ENCODE results near the gene FBXO33.

FBXO33 gene

GRCh38 chr14:39430762-39431415 lies 1.3 kb downstream of the FBXO33 start:
- DNase-seq: no peak

GRCh38 chr14:39428118-39428517 lies 4.1 kb downstream of the FBXO33 start:
- no peak for DNase-seq

GRCh38 chr14:39426605-39427004 lies 5.6 kb downstream of the FBXO33 start:
- peak; percentile 17 for DNase-seq

GRCh38 chr14:39425947-39426346 lies 6.3 kb downstream of the FBXO33 start:
- no peak for DNase-seq

- DNase-seq: no peak
Observed at GRCh38 chr14:39423793-39424192, 8.4 kb downstream of the FBXO33 start.

- DNase-seq: no peak
Observed at GRCh38 chr14:39422243-39422642, 10.0 kb downstream of the FBXO33 start.

GRCh38 chr14:39419272-39419671 lies 13.0 kb downstream of the FBXO33 start:
- no peak for DNase-seq

GRCh38 chr14:39417014-39417413 lies 15.2 kb downstream of the FBXO33 start:
- DNase-seq: no peak

GRCh38 chr14:39416072-39416471 lies 16.2 kb downstream of the FBXO33 start:
- DNase-seq: no peak

- DNase-seq: no peak
Observed at GRCh38 chr14:39406560-39406959, 25.7 kb downstream of the FBXO33 start.

- DNase-seq: no peak
Observed at GRCh38 chr14:39398382-39398781, 33.9 kb downstream of the FBXO33 start.

- no peak for DNase-seq
Observed at GRCh38 chr14:39396448-39396847, 35.8 kb downstream of the FBXO33 start.

- DNase-seq: no peak
Observed at GRCh38 chr14:39395555-39396254, 36.5 kb downstream of the FBXO33 start.

GRCh38 chr14:39393289-39393688 lies 38.9 kb downstream of the FBXO33 start:
- DNase-seq: no peak

GRCh38 chr14:39384177-39384576 lies 48.1 kb downstream of the FBXO33 start:
- DNase-seq: no peak

- DNase-seq: no peak
Observed at GRCh38 chr14:39383741-39384140, 48.5 kb downstream of the FBXO33 start.

GRCh38 chr14:39383026-39383660 lies 49.1 kb downstream of the FBXO33 start:
- DNase-seq: peak; percentile 34

GRCh38 chr14:39382463-39382862 lies 49.8 kb downstream of the FBXO33 start:
- DNase-seq: no peak

GRCh38 chr14:39381366-39381765 lies 50.9 kb downstream of the FBXO33 start:
- DNase-seq: no peak

- DNase-seq: no peak
Observed at GRCh38 chr14:39376667-39377403, 55.4 kb downstream of the FBXO33 start.

- no peak for DNase-seq
Observed at GRCh38 chr14:39374851-39375250, 57.4 kb downstream of the FBXO33 start.

GRCh38 chr14:39372656-39373055 lies 59.6 kb downstream of the FBXO33 start:
- no peak for DNase-seq

- DNase-seq: no peak
Observed at GRCh38 chr14:39370415-39370814, 61.8 kb downstream of the FBXO33 start.

- no peak for DNase-seq
Observed at GRCh38 chr14:39369029-39369428, 63.2 kb downstream of the FBXO33 start.

Measured in CD4-positive, alpha-beta T cell treated with Interleukin-4 for 4 hours (primary cell).